NCI-H146 (cell line): ENCODE results near the gene UBAC2.
"Not testable (repeated sequence)": the region's sequence is repeated elsewhere in the genome, so short reads cannot be mapped to it uniquely, and the experiment has no call there.

Experiments used
- DNase-seq: peaks from one replicate; lab custom pipeline; 2025; lab: John Stamatoyannopoulos, UW

UBAC2 gene

GRCh38 chr13:99379856-99380801 is 179.5 kb downstream of the UBAC2 start:
- DNase-seq: no peak

GRCh38 chr13:99380921-99381645 is 180.4 kb downstream of the UBAC2 start:
- no peak for DNase-seq

- DNase-seq: no peak
Observed at GRCh38 chr13:99381766-99382165, 181.1 kb downstream of the UBAC2 start.

- no peak for DNase-seq
Observed at GRCh38 chr13:99382428-99383133, 181.9 kb downstream of the UBAC2 start.

- no peak for DNase-seq
Observed at GRCh38 chr13:99383511-99383921, 182.9 kb downstream of the UBAC2 start.

GRCh38 chr13:99383946-99384345 is 183.3 kb downstream of the UBAC2 start:
- DNase-seq: no peak

- no peak for DNase-seq
Observed at GRCh38 chr13:99384468-99384867, 183.8 kb downstream of the UBAC2 start.

GRCh38 chr13:99385161-99385560 is 184.5 kb downstream of the UBAC2 start:
- DNase-seq: no peak

- DNase-seq: no peak
Observed at GRCh38 chr13:99385940-99386339, 185.3 kb downstream of the UBAC2 start.

GRCh38 chr13:99386495-99386894 is 185.8 kb downstream of the UBAC2 start:
- DNase-seq: no peak

- DNase-seq: peak; percentile 11
Observed at GRCh38 chr13:99386911-99387788, 186.5 kb downstream of the UBAC2 start.

- no peak for DNase-seq
Observed at GRCh38 chr13:99388334-99388923, 187.8 kb downstream of the UBAC2 start.

- not testable (repeated sequence) for DNase-seq
Observed at GRCh38 chr13:99389094-99389493, 188.4 kb downstream of the UBAC2 start.

- DNase-seq: no peak
Observed at GRCh38 chr13:99389520-99390304, 189.1 kb downstream of the UBAC2 start.

- no peak for DNase-seq
Observed at GRCh38 chr13:99390601-99391000, 189.9 kb downstream of the UBAC2 start.

- no peak for DNase-seq
Observed at GRCh38 chr13:99391781-99392469, 191.3 kb downstream of the UBAC2 start.

GRCh38 chr13:99392470-99393135 is 191.9 kb downstream of the UBAC2 start:
- no peak for DNase-seq

- DNase-seq: not testable (repeated sequence)
Observed at GRCh38 chr13:99393391-99393790, 192.7 kb downstream of the UBAC2 start.
